NCI-H510A treated with DMSO at 0.1 percent for 48 hours (cell line): Measurements from ENCODE around the gene CHST8.
"Not testable (repeated sequence)": the region's sequence is repeated elsewhere in the genome, so short reads cannot be mapped to it uniquely, and the experiment has no call there.

ENCODE experiments used
- DNase-seq: peaks from one replicate; lab custom pipeline; 2025; lab: John Stamatoyannopoulos, UW

Gene CHST8

DNA sequence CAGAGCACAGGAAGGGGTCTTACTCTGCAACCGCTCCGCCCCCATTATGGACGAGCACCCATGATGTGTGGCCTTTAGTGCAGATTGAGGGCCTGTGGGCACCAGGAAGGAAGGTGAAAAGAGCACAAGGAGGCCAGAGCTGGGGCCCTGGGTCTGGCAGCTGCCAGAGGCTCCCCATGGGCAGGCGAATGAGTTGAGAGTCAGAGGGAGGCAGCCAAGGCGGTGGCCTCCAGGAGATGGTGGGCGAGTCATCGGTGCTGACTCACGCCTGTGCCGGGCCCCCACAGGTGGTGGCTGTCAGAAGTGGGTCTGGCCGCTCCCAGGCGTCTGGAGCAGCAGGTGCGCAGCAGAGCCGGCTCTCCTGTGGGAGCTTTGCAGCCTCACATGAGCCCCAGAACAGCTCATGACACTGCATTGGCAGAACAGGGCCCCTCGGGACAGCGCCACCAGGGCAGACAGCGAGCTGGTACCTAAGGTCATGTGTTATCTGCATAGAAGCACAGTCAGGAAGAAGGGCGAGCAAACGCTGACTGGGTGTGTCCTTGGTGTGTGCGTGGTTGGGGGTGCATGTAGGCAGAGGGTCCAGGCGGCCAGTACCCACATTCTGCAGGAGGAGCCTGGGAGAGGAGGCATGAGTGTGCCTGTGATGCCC, 68.8 kb downstream of the CHST8 start:
- no peak for DNase-seq

DNA sequence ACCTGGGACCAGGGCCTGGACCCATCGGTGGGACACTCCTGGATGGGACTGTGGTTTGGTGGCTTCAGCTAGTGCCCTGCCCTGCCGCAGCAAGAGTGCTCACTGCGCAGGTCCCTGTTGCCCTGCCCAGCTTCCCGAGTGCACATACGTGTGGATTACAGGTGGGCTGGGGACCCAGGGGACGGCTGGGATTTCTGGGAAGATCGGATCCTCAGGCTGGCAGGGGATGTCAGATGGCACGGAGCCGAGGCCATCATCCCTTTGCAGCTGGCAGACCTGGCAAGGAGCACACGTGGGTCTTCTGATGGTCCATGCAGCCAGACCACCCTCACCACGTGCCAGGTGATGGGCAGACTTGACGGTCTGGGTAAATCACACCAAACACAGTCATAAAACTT, 69.3 kb downstream of the CHST8 start:
- DNase-seq: no peak

DNA sequence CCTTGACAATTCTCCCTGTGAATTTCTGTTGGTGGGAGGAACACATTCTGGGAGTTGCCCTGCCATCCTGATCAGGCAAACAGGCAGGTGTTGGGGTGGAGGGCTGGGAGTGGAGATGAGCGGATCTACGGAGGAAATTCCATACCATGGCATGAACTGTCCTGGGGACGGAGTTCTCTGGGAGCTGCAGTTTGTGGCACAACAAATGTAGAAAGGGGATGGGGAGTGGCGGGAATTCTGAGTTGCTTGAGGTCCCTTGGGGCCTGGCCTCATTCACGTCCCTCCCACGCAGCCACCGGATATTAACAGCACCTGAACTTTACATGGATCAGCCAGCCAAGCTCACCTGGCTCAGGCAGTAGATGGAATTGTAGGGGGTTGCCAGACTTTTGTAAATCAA, 70.0 kb downstream of the CHST8 start:
- no peak for DNase-seq

DNA sequence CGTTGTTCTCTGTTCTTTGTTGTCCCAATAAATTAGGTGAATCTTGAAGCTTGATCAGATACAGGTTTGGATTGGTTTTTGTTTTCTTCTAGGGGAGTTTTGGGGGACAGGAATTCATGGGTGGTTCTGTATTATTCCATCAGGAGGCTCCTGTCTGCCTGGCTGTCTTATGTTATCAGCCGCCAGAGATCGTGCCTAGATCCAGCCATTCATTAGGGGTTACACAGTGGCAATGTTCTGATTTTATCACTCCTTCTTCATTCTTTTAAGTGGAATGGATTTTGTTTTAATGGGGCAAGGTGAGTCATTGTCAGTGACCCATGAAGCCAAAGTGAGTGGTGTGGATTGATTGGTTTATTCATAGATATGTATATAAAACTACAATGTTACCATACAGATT, 71.9 kb downstream of the CHST8 start:
- no peak for DNase-seq

DNA sequence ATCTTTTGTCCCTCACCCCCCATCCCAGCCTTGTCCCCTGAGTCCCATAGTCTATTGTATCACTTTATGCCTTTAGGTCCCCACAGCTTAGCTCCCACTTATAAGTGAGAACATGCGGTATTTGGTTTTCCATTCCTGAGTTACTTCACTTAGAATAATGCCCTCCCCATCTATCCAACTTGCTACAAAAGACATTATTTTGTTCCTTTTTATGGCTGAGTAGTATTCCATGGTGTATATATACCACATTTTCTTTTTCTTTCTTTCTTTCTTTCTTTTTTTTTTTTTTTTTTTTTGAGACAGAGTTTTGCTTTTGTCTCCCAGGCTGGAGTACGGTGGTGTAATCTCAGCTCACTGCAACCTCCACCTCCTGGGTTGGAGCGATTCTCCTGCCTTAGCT, 73.8 kb downstream of the CHST8 start:
- not testable (repeated sequence) for DNase-seq

DNA sequence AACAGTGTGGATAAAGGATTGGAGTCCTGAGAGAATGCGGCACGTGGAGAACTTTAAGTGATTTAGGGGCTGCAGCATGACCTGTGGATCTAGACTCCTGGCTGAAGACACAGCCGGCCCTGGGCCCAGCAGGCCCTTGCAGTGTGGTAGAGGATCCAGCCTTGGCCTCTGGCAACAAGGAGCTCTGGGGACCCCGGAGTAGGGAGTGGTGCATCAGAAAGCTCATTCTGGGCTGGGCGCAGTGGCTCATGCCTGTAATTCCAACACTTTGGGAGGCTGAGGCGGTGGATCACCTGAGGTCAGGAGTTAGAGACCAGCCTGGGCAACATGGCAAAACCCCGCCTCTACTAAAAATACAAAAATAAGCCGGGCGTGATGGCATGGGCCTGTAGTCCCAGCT, 76.0 kb downstream of the CHST8 start:
- DNase-seq: no peak

DNA sequence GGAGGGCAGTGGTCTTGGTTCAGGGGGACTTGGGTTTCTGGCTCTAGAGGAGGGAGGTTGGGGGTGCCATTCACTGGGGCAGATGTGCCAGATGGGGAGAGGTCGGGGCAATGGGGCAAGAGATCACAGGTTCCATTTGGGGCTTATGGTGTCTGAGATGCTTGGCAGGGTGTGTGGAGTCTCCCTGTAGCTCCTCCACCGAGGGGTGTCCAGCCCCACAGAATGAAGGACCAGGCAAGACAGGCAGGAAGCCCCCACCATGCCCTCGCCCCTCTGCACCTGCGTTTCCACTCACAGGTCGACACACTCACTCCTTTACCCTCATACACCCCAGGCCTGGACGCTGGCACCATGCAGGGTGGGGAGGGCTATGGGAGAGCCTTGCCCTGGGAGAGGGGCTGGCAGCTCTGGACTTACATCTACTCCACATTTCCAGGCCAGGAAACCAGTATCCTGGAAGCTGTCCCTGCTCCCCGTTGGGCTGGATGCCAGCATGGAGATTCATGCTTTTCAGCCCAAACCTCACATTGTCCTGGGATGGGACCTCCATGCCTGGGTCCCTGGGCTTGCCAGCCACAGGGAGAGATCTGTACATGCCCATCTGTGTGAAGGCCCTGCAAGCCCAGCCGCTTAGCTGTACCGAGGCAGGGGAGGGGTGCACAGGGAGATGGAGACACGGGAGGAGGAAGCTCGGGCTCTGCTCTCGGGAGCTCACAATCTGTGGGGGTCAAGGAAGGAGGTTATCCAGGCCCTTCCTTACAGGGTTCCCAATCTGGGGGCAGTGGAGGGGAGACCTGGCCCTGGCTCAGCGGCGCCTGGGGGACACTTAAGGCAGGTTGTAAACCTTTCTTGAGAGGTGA, 77.1 kb downstream of the CHST8 start:
- DNase-seq: no peak

DNA sequence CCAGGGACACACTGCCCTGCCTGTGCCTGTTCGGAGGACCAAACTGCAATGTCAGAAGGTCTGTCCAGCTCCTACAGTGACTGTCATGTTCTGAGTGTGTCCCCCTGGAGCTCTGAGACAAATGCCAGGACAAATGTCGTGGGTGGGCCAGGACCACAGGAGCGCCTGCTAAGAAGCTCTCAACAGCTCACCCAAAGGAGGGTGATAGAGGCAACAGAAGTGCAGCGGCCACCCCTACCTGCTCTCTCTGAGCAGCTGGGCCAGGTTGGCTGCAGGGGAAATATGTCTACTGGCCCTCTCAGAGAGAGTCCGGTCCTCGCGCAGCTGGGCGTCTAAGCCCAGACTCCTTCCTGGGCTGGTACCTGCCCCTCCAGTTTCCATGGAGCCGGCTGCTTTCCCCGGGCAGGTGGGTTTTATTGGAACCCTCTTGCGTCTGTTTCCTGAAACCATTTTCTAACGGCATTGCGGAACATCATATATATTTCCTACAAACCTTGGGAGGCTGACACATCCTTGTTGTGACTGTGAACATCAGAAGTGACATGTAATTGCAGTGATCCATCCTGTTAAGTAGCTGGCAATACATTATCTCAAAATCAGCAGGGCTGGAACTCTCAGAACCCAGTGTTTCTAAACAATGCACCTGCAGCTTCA, 78.1 kb downstream of the CHST8 start:
- DNase-seq: no peak

DNA sequence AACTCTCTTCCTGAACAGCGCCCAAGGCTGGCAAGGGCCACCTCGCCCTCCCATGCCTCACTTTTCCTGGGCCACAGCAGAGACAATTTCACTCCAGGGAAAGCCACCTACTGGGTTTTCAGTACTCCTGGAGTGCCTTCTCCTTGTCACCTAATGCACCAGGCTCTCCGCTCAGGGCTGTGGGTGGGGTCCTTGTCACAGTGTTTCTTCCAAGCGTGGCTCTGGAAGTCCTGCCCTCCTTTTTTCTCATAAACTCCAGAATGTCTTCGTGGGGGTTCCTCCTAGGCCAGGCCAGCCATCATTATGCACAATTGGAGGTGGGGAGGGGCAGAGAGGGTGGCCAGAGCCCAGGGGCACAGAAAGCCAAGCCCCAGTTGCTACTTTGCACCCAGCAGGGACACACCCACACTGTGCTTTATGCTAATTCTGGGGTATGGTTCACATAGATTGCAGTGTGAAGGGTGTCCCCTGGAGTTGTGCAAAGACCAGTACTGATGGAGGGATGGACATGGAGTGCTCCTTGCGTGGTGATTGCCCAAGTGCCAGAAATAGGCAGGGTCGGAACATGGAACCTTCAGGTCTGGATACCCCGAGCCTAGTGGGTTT, 78.8 kb downstream of the CHST8 start:
- no peak for DNase-seq

DNA sequence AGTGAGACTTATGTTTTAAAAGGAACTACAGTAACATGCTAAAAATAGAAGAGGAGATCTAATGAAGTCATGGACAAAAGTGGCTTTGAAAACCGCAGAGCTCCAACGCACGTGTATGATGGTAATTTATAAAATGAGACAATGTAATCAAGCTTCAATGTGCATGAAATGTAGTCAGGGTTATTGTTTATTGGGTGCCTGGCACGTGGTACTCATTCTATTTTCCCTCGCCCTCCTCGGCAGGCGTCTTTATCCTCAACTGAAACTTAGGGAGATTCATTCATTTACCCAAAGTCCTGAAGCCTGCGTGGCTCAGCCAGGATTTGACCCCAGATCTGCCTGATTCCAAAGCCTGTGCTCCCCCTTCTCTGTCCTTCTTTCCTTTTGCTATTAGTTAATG, 79.8 kb downstream of the CHST8 start:
- no peak for DNase-seq

DNA sequence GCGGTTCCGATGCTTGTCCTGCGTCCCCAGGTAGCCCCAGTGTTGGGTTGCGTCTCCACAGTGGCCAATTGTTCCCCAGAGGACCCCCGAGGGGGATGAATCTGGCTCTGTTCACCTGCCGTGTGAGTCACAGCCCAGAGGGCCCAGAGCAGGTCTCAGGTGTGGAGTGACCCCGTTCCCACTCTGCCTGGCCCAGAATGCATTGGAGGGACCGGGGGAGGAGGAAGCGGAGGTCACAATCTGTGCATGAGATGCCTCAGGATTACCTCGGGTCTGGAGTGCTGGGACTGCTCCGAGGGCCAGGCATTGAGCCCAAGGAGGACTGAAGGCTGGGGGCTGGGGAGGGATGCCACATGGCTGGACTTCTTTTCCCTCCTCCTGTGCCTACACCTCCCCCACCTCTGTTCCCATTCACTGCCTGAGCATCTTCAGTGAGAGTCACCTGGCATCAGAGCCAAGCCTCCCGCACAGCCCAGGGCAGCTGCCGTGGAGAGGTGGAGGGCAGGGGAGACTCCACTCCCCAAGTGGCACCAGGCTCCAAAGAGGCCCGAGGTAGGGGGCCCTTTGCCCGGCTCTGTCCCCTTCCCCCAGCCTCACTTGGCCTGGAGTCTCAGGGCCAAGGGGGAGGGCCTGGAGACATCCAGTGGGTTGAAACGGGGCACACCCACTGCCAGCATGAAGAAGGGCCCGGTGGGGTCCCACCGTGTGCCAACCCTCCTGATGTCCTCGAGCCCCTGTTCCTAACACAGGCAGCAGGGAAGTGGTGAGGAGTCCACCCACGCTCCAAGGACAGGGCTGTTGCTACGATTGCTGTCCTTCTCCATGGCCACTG, 81.1 kb downstream of the CHST8 start:
- no peak for DNase-seq

DNA sequence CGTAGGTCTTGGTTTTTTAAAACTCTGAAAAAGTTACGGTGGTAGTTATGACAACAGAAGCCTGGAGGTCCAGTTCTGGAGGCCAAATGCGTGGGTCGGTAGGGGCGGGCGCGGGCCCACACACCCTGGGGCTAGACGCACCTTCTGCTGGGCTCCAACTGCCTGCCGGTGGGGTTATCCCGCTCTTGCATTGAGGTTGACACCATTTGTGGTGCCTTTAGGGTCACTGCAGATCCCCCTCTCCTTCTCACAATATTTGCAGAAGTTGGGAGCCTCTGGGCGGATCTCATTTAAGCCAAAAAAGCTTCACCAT, 81.6 kb downstream of the CHST8 start:
- no peak for DNase-seq

DNA sequence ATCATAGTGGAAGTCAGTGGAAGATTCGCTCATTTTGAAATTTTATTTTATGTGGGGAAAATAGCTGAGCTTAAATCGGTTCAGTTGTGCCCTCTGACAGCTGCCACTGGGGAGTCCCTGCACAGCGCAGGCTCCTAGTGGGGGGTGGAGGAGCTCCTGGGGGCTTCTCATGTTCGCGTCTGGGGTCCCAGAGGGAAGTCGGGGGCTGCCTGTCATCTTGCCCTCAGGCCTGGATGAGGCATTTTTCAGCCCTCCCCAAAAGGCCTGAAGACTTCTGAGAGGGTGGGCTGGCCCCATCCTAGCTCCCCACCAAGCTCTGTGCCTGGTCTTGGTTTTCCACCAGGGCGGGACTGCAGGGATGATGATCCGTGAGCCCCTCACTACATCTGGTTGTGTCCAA, 82.1 kb downstream of the CHST8 start:
- no peak for DNase-seq

DNA sequence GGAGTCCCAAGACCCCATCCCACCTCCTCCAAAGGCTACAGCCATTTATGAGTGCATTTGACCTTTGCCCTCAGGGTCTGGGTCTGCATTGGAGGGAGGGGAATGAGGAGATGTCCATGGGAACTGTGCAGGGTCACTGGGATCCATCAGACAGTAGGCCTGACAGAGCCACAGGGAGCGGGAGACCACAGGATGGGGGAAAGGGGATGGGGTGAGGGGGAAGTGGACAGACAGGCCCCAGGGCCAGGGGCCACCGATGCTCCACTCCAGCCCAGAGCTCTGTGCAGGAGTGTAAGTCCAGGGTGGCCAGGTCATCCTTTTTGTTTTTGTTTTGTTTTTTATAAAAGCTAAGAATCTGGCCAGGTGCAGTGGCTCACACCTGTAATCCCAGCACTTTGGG, 82.5 kb downstream of the CHST8 start:
- DNase-seq: no peak

DNA sequence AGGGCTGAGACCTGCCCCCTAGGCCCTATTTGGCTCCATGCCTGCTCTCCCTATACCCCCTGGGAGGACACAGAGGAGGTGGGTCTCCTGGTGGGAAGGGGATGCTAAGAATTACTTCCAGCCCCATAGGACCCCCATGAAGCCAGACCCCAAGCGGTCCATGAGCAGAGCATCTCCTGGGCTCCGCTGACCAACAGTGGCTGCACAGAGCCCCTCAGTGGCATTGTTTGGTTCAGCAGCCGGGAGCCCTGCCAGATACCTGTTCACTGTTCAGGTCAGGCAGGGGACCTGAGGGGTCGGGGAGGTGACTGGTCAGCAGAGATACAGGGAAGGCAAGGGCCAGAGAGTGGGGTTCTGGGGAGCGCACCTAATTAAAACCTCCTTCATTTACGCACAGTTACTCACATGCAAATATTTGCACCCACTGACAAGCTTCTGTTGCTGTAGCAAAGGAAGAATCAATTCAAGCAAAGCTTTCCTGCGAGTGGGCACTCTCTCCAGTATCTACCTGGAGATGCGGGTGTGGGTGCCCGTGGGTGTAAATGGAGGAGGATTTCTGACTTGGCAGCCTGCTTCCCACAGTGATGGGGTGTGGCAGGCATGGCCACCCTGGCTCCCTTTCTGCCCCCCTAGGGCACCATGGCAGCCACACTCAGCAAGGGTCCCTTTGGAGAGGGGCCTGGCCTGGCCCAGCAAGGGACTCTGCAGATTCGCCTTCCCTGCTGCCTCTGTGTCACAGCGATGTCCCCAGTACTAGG, 83.5 kb downstream of the CHST8 start:
- no peak for DNase-seq

DNA sequence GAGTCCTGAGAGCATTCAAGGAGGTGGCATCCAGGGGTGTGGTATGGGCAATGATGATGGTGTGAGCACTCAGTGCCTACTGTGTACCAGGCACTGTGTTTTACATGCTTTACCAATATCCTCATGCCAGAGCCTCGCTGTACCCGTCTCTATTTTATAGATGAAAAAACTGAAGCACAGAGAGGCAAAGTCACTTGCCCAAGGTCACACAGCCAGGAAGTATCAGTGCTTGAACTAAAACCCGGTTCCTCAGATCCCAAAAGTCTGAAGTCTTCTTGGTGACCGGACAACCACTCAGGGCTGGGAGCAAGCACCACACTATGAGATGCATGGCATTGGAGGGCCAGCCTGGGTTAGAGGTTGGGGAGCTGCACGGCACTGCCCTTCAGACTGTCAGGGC, 84.1 kb downstream of the CHST8 start:
- no peak for DNase-seq

DNA sequence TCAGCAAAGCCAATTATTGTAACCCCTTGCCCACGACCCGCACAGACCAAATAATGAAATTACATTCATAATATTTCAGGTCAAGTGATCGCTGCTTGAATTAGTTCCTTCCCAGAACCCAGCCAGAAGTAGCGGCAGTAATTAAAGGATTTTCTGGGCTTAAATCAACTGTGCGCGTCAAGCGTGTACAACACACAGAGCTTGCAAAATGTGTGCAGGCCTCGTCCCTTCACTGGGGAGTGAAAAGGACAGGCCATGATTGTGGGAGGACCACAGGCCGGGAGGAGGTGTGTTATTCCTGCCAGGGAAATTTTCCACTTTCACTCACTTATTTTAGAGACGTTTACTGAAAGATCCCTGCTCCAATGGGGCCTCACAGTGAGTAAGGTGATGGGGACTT, 84.9 kb downstream of the CHST8 start:
- no peak for DNase-seq

DNA sequence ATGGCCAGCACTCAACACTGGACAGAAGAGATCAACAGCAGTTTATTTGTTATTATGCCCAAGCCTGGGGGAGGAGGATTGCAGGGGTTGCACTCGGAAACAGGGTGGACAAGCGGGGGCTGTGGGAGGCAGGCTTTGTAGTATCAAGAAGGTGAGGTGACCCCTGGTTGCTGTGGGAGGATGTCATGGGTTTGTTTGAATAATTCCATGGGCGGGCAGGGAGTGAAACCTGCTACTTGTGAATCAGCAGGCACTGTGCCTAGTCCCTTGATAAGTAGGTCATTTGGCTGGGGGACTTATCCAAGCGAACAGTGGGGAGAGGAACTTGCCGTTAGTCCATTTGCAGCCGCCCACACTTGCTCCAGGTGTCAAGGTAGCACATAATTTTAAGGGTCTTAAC, 90.5 kb downstream of the CHST8 start:
- DNase-seq: no peak

DNA sequence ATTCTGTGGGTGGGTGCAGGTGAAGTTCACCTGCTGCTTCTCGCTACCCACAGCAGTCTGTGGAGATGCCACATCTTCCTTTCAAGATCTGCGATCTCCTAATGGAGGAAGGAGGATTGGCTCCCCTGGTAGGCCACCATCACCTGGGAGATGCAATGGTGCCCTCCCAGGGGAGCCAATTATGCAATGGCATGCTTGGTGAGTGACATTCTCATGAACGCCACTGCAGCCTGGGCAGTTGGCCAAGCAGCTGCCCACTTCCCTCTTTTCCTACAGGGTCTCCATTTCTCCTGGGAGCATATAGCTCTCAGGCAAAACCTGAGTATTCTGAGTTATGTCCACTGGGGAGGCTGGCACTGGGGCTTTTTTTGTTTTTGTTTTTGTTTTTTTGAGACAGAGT, 91.4 kb downstream of the CHST8 start:
- no peak for DNase-seq

DNA sequence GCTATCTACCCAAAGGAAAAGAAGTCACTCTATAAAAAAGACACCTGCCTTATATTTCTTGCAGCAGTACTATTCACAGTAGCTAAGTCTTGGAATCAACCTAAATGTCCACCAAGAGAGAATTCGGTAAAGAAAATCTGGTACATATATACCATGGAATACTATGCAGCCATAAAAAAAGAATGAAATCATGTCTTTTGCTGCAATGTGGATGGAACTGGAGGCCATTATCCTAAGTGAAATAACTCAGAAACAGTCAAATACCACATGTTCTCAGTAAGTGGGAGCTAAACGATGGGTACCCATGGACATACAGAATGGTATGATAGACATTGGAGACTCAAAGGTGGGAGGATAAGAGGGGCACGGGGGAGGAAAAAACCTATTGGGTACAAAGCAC, 92.4 kb downstream of the CHST8 start:
- DNase-seq: no peak

DNA sequence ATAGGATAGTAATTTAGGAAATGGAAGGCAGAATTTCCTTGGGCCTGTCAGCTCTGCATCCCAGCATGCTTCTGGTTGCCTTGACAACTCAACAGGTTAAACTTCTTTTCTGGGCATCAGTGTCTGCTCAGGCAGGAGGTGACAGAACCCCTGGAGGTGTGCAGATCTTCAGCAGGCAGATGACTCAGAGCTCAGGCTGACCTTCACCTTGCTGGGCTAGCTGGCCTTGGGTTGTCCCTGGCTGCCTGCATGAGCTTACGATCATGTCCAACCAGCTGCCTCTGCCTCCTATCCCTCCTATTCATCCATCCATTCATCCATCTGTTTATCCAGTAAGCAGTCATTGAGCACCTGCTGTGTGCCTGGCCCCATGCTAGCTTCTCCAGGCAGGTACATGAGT, 93.7 kb downstream of the CHST8 start:
- no peak for DNase-seq
